ENCODE data around the gene BCAS1. TPM values are rescaled to one million over a fixed set of nuclear protein-coding genes. Genes with fewer than 3 reads are reported as not detected.
A peak's percentile ranks its signal among the peaks of the same experiment; 100 is the strongest.

BCAS1 gene
- total RNA-seq, 3 donors from 2014 or later = 39.4 to 191 (median 101) TPM

- ATAC-seq (no peak), DNase-seq (peak in 1 of 3 donors; percentile 55)
- Histone ChIP-seq H3K4me1 (ENCODE audit: low read depth) (no peaks in the 10 kb centered on the region), H3K4me3 (no peak overlapping the region), H3K36me3 (ENCODE audit: low read depth) (no peaks in the 10 kb centered on the region), H3K9me3 (no peaks in the 10 kb centered on the region)
- intact Hi-C loops (cut with DNase I, micrococcal nuclease) = no loop called here
- TF ChIP-seq, protein P1, sequence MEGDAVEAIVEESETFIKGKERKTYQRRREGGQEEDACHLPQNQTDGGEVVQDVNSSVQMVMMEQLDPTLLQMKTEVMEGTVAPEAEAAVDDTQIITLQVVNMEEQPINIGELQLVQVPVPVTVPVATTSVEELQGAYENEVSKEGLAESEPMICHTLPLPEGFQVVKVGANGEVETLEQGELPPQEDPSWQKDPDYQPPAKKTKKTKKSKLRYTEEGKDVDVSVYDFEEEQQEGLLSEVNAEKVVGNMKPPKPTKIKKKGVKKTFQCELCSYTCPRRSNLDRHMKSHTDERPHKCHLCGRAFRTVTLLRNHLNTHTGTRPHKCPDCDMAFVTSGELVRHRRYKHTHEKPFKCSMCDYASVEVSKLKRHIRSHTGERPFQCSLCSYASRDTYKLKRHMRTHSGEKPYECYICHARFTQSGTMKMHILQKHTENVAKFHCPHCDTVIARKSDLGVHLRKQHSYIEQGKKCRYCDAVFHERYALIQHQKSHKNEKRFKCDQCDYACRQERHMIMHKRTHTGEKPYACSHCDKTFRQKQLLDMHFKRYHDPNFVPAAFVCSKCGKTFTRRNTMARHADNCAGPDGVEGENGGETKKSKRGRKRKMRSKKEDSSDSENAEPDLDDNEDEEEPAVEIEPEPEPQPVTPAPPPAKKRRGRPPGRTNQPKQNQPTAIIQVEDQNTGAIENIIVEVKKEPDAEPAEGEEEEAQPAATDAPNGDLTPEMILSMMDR (IDR thresholded peaks at IDR 0.05) = no peak
Measured at GRCh38 chr20:53984356-53985149, 85.8 kb downstream of the BCAS1 start.

GRCh38 chr20:53983401-53983800 is 87.0 kb downstream of the BCAS1 start:
- Histone ChIP-seq H3K4me3 (no peak overlapping the region), H3K4me1 (ENCODE audit: low read depth) (no peaks in the 10 kb centered on the region), H3K36me3 (ENCODE audit: low read depth) (no peaks in the 10 kb centered on the region), H3K9me3 (no peaks in the 10 kb centered on the region)
- DNase-seq (no peak), ATAC-seq (no peak)
- intact Hi-C loops (cut with DNase I, micrococcal nuclease) = no loop called here
- TF ChIP-seq, protein P1 (IDR thresholded peaks at IDR 0.05) = no peak

GRCh38 chr20:53982624-53983023 is 87.8 kb downstream of the BCAS1 start:
- H3K4me1 ChIP-seq (ENCODE audit: low read depth) = no peaks in the 10 kb centered on the region
- H3K4me3 ChIP-seq = no peak overlapping the region
- TF ChIP-seq, protein P1 (IDR thresholded peaks at IDR 0.05) = no peak
- H3K36me3 ChIP-seq (ENCODE audit: low read depth) = no peaks in the 10 kb centered on the region
- ATAC-seq (no peak), DNase-seq (no peak)
- intact Hi-C loops (cut with DNase I, micrococcal nuclease) = no loop called here
- no peaks in the 10 kb centered on the region for H3K9me3 ChIP-seq

DNA sequence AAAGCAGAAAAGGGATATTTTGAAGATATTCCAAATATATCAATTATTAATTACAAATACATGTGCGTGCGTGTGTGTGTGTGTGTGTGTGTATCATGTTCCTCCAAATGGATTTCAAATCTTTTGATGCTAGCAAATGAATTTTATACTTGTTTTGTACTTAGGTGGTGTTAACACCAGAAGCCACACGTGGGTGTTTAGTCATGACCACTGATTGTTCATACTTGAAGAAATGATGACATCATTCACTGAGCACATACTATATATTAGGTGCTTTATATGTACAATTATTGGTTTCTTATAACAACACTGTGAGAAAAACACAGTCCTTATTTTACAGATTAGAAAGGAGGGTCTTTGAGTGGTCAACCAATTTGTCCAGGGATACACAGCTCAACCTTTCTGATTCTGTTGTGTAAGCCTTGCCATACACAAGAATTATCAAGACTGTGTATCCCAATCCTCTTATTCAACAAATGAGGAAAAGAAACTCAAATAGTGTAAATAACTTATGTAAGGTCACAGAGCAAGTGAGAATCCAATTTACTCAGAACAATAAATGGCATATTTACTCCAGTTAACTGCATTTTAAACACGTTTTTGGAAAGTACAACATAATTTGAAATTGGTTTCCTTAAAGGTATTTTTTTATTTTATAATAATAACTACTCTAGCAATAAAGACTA is 88.5 kb downstream of the BCAS1 start:
- DNase-seq = no peak
- Histone ChIP-seq H3K9me3 (no peaks in the 10 kb centered on the region), H3K4me3 (no peak overlapping the region), H3K4me1 (ENCODE audit: low read depth) (no peaks in the 10 kb centered on the region), H3K36me3 (ENCODE audit: low read depth) (no peaks in the 10 kb centered on the region)
- TF ChIP-seq, protein P1 (IDR thresholded peaks at IDR 0.05) = no peak
- intact Hi-C loops (cut with DNase I, micrococcal nuclease) = no loop called here
- ATAC-seq = no peak

DNA sequence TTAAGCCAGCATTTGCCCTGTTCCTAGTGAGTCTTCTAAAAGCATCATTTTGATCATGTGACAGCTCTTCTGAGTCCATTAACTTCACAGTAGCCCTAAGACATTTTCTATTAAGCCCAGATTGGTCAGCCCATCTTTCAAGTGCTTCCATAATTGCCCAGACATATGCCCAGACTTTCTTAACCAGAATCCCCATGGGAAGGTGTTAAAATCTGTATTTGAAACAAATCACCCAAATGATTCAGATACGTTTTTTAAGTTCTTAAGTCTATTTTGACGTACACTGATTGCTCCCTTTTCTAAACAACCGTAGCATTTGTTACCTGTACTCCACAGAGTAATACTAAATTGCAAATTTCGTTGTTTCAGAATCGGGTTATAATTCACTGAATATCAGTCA is 89.3 kb downstream of the BCAS1 start:
- TF ChIP-seq, protein P1 (IDR thresholded peaks at IDR 0.05) = no peak
- intact Hi-C loops (cut with DNase I, micrococcal nuclease) = no loop called here
- no peak for DNase-seq

More for the DNA sequence above, 89.3 kb downstream of the BCAS1 start:
- Histone ChIP-seq H3K4me3 (no peak overlapping the region), H3K9me3 (no peaks in the 10 kb centered on the region), H3K4me1 (ENCODE audit: low read depth) (no peaks in the 10 kb centered on the region), H3K36me3 (ENCODE audit: low read depth) (no peaks in the 10 kb centered on the region)
- ATAC-seq = no peak
